IMR-90 (cell line): ENCODE data around the gene DLG5. TPM values are rescaled to one million over a fixed set of nuclear protein-coding genes. Genes with fewer than 3 reads are reported as not detected.

Experiments
- ATAC-seq: fragments of 200-7000 bp; cut with Tn5 transposase; 2 replicates; pipeline ENCODE4 v1.9.1; 2020; ENCODE audit warnings: low read depth, mild to moderate bottlenecking, moderate library complexity
- BruUV-seq: library from RNA; stranded (reverse); fragments of 400-500 nt; replicated peaks from 2 replicates; lab custom pipeline; 2021; lab: Mats Ljungman, UMichigan
- CTCF ChIA-PET: fragments of 300-600 bp; formaldehyde crosslinking; extraction: SDS; loops from one replicate; lab custom pipeline; 2021; ENCODE audit warnings: antibody characterized with exemption; lab: Yijun Ruan, JAX
- POLR2A ChIA-PET: fragments of 300-600 bp; sonication (Branson Sonifier 250); formaldehyde crosslinking; loops from one replicate; lab custom pipeline; 2022; ENCODE audit warnings: antibody characterized with exemption; ENCODE audit not compliant: unreplicated experiment; lab: Charles Lee
- DNase-seq: peaks from one replicate; pipeline ENCODE4 v3.0.0; 2013
- H2AFZ ChIP-seq: replicated peaks from 2 replicates; pipeline ENCODE3; 2013; ENCODE audit warnings: low read length, mild to moderate bottlenecking; ENCODE audit not compliant: poor library complexity
- H2AK5ac ChIP-seq: 2 replicates; pipeline ENCODE4 v1.6.1; 2013; ENCODE audit warnings: low read depth, low read length, inconsistent platforms
- H2AK9ac ChIP-seq: replicated peaks from 2 replicates; pipeline ENCODE3; 2013; ENCODE audit warnings: mild to moderate bottlenecking, low read depth, low read length, moderate library complexity; ENCODE audit not compliant: poor library complexity
- H2BK120ac ChIP-seq: 2 replicates; pipeline ENCODE4 v1.6.1; 2013; ENCODE audit warnings: low read depth, low read length, inconsistent platforms
- H2BK15ac ChIP-seq: 3 replicates; pipeline ENCODE4 v1.6.1; 2013; ENCODE audit warnings: low read depth, low read length, inconsistent platforms
- H2BK20ac ChIP-seq: 2 replicates; pipeline ENCODE4 v1.6.1; 2013; ENCODE audit warnings: low read depth, mild to moderate bottlenecking, inconsistent platforms, low read length, moderate library complexity
- H2BK5ac ChIP-seq: 2 replicates; pipeline ENCODE4 v1.6.1; 2013; ENCODE audit warnings: mild to moderate bottlenecking, low read depth, low read length, inconsistent platforms; ENCODE audit not compliant: poor library complexity, severe bottlenecking
- H3K14ac ChIP-seq: replicated peaks from 2 replicates; pipeline ENCODE4 v1.6.1; 2013; ENCODE audit warnings: low read depth, low read length, inconsistent platforms
- H3K18ac ChIP-seq: 2 replicates; pipeline ENCODE4 v1.6.1; 2013; ENCODE audit warnings: low read depth, low read length, control low read depth
- H3K23ac ChIP-seq: 2 replicates; pipeline ENCODE4 v1.6.1; 2013; ENCODE audit warnings: low read depth, low read length, inconsistent platforms
- H3K27ac ChIP-seq: 2 replicates; pipeline ENCODE4 v1.5.1; 2013; ENCODE audit warnings: mild to moderate bottlenecking, control low read depth, low read length; ENCODE audit not compliant: insufficient read depth
- H3K27me3 ChIP-seq: 2 replicates; pipeline ENCODE4 v1.6.1; 2013; ENCODE audit warnings: low read length; ENCODE audit not compliant: control insufficient read depth, insufficient read depth
- H3K36me3 ChIP-seq: 2 replicates; pipeline ENCODE4 v1.6.1; 2013; ENCODE audit warnings: low read length, mixed read lengths; ENCODE audit not compliant: control insufficient read depth, insufficient read depth
- H3K4ac ChIP-seq: 2 replicates; pipeline ENCODE4 v1.6.1; 2013; ENCODE audit warnings: low read depth, low read length, inconsistent platforms
- H3K4me1 ChIP-seq: 2 replicates; pipeline ENCODE4 v1.6.1; 2013; ENCODE audit warnings: low read length, mixed read lengths; ENCODE audit not compliant: control insufficient read depth, insufficient read depth
- H3K4me2 ChIP-seq: 2 replicates; pipeline ENCODE4 v1.6.1; 2013; ENCODE audit warnings: low read depth, mild to moderate bottlenecking, control low read depth, low read length, moderate library complexity
- H3K4me3 ChIP-seq: 2 replicates; pipeline ENCODE4 v1.5.1; 2013; ENCODE audit warnings: low read depth, mild to moderate bottlenecking, control low read depth, low read length, moderate library complexity; ENCODE audit not compliant: insufficient read depth
- H3K56ac ChIP-seq: 2 replicates; pipeline ENCODE4 v1.6.1; 2013; ENCODE audit warnings: low read length, inconsistent platforms; ENCODE audit not compliant: insufficient read depth; ENCODE audit errors: extremely low read depth
- H3K79me1 ChIP-seq, 2 experiments: 2 replicates each; pipeline ENCODE4 v1.6.1; 2013; ENCODE audit warnings: low read length in 2 of 2, inconsistent platforms in 1 of 2, low read depth in 1 of 2
- H3K9ac ChIP-seq: 2 replicates; pipeline ENCODE4 v1.6.1; 2013; ENCODE audit warnings: low read depth, low read length, control low read depth
- H3K9me1 ChIP-seq: 2 replicates; pipeline ENCODE4 v1.6.1; 2013; ENCODE audit warnings: low read length, inconsistent platforms; ENCODE audit not compliant: insufficient read depth
- H3K9me3 ChIP-seq: 2 replicates; pipeline ENCODE4 v1.6.1; 2013; ENCODE audit warnings: low read length; ENCODE audit not compliant: control insufficient read depth, insufficient read depth
- H4K20me1 ChIP-seq: 2 replicates; pipeline ENCODE4 v1.6.1; 2013; ENCODE audit warnings: low read length, inconsistent platforms; ENCODE audit not compliant: insufficient read depth
- H4K5ac ChIP-seq: 2 replicates; pipeline ENCODE4 v1.6.1; 2013; ENCODE audit warnings: mild to moderate bottlenecking, low read depth, low read length, control low read depth
- H4K8ac ChIP-seq, 2 experiments: 2 replicates each; pipeline ENCODE4 v1.6.1; 2013; ENCODE audit warnings: low read depth in 2 of 2, low read length in 2 of 2, control low read depth in 1 of 2, inconsistent platforms in 1 of 2
- H4K91ac ChIP-seq: 2 replicates; pipeline ENCODE4 v1.6.1; 2013; ENCODE audit warnings: low read depth, low read length, inconsistent platforms; ENCODE audit not compliant: insufficient read depth
- CEBPB ChIP-seq: IDR thresholded peaks from 2 replicates; pipeline ENCODE4 v1.6.1; 2012; ENCODE audit warnings: low read depth, low read length, improper control_type of control experiment
- CHD1 ChIP-seq: IDR thresholded peaks from 2 replicates; pipeline ENCODE4 v1.6.1; 2012; ENCODE audit warnings: low read depth, low read length, improper control_type of control experiment
- NFE2L2 ChIP-seq: fragments of 150-350 bp; IDR thresholded peaks from 2 replicates; pipeline ENCODE4 v1.6.1; 2016; ENCODE audit warnings: low read depth, mild to moderate bottlenecking, low read length
- POLR2A ChIP-seq: IDR thresholded peaks from 2 replicates; pipeline ENCODE4 v1.6.1; 2012; ENCODE audit warnings: mild to moderate bottlenecking, low read depth, low read length
- WGBS, 2 experiments: methylation state at CpG; one replicate each; pipeline versions ENCODE4 v1.1.5 to v1.1.7; 2013; ENCODE audit warnings: missing lambda C conversion rate in 2 of 2; ENCODE audit not compliant: insufficient read length in 1 of 2; ENCODE audit errors: extremely low coverage in 2 of 2; 5-methylcytosine and 5-hydroxymethylcytosine counted together
- dilution Hi-C: fragments of 300-500 bp; cut with HindIII; formaldehyde crosslinking; loops from one replicate; pipeline ENCODE4 v1.14.3; 2018; ENCODE audit warnings: low sequenced_read_pairs; ENCODE audit not compliant: unreplicated experiment
- in situ Hi-C: fragments of 300-500 bp; cut with MboI; formaldehyde crosslinking; loops from 3 replicates; pipeline ENCODE4 v1.14.3; 2019; ENCODE audit warnings: low sequenced_read_pairs, inconsistent platforms, mixed read lengths
- intact Hi-C: fragments of 100-400 bp; cut with micrococcal nuclease; formaldehyde crosslinking; loops from 2 replicates; pipeline ENCODE4 v1.10.0; 2022
- polyA plus RNA-seq, 3 experiments: library from polyadenylated mRNA; depleted of rRNA; stranded (reverse); fragments of >200 nt; gene quantifications; 2 replicates each; pipeline ENCODE4 v1.2.3, GENCODE V29; 2012; ENCODE audit warnings: low replicate concordance in 1 of 3
- total RNA-seq: library from RNA; depleted of rRNA; stranded (reverse); fragments of >200 nt; gene quantifications from 2 replicates; pipeline ENCODE4 v1.2.3, GENCODE V29; 2012
- TF ChIP-seq, protein P1 (sequence below): fragments of 150-350 bp; IDR thresholded peaks from 2 replicates; pipeline ENCODE4 v1.6.1; 2016; ENCODE audit warnings: low read depth, mild to moderate bottlenecking, low read length, moderate library complexity, borderline replicate concordance

Gene DLG5
- total and polyA plus RNA-seq, 2 of the 4 experiments (the other 2 are of a cell fraction) = 12.7 to 28.7 TPM

DNA sequence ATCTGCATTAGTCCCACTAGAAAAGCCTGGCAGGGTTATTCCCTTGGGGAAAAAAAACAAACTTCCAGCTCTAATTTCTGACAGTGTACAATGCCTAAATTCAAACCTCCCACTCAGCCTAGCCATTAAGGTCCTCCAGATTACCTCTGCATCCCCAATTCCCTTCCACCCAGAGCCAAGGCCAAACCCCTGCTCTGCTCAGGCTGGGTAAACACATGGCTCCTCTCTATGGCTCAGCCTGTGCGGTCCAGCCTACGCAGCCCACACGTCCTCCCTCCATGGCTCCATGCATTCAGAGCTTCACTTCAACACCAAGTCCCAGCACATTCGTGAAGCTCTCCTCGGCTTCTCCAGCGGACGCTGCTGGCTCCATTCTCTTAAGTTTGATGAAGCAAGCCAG, 5.2 kb downstream of the DLG5 start:
- no TSS peak for BruUV-seq
- Histone ChIP-seq H2BK15ac (no peak overlapping the region), H3K14ac (no peak overlapping the region; the same call in 1 of the 2 replicates), H3K4ac (0 out of 2 replicates have a peak overlapping the region, but pooled peaks have one; percentile 21), H4K20me1 (peaks cover 77% of the 10 kb centered on the region), H2BK5ac (no peak overlapping the region), H3K4me3 (no peak overlapping the region), H3K56ac (no peak overlapping the region), H3K4me1 (peaks cover 18% of the 10 kb centered on the region), H3K9me1 (peaks cover 38% of the 10 kb centered on the region), H3K9me3 (no peaks in the 10 kb centered on the region), H3K27ac (no peak overlapping the region), H4K91ac (no peak overlapping the region), H3K4me2 (no peak overlapping the region), H3K9ac (no peak overlapping the region), H2AK5ac (peak overlapping the region; percentile 37), H3K79me1 (peaks cover 30 to 93% of the 10 kb centered on the region in 2 experiments), H2AFZ (no peak overlapping the region), H3K23ac (peak overlapping the region; percentile 45; the same call in 1 of the 2 replicates), H2AK9ac (no peak overlapping the region), H2BK20ac (no peak overlapping the region), H3K18ac (no peak overlapping the region), H4K5ac (no peak overlapping the region), H3K27me3 (no peaks in the 10 kb centered on the region), H2BK120ac (no peak overlapping the region), H3K36me3 (no peaks in the 10 kb centered on the region), H4K8ac (no peak overlapping the region)
- dilution Hi-C loops (no loop called here), in situ Hi-C loops (no loop called here), intact Hi-C loops (loop anchor here (10.0 kb wide), 1 partner anchor 103 kb away; the partner anchor contains the start of gene POLR3A)
- no peak for ATAC-seq
- no peak for DNase-seq
- POLR2A ChIA-PET = no interaction called here
- WGBS, 2 experiments = no CpG with 5 or more reads among the region's 7 CpGs
- CTCF ChIA-PET = no interaction called here
- no peak for TF ChIP-seq NFE2L2
- no peak for TF ChIP-seq CHD1
- no peak for TF ChIP-seq CEBPB
- TF ChIP-seq, protein P1, sequence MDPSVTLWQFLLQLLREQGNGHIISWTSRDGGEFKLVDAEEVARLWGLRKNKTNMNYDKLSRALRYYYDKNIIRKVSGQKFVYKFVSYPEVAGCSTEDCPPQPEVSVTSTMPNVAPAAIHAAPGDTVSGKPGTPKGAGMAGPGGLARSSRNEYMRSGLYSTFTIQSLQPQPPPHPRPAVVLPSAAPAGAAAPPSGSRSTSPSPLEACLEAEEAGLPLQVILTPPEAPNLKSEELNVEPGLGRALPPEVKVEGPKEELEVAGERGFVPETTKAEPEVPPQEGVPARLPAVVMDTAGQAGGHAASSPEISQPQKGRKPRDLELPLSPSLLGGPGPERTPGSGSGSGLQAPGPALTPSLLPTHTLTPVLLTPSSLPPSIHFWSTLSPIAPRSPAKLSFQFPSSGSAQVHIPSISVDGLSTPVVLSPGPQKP = no peak
- TF ChIP-seq POLR2A = no peak
